ENCODE data around the gene ECM2.

GRCh38 chr9:92488681-92489550, 46.9 kb downstream of the ECM2 start:
- TF ChIP-seq CTCF (IDR thresholded peaks at IDR 0.05) (no peak), POLR2A (IDR thresholded peaks at IDR 0.05) (no peak), EP300 (IDR thresholded peaks at IDR 0.05) (no peak)

All from tibial nerve (tissue), 4 donors.